GM10847 (cell line): ENCODE data around the gene ZXDC.

Experiments used
- POLR2A ChIP-seq: IDR thresholded peaks from 2 replicates; pipeline ENCODE4 v1.6.1; 2011; ENCODE audit not compliant: insufficient read length; ENCODE audit errors: extremely low read depth

Gene ZXDC

DNA sequence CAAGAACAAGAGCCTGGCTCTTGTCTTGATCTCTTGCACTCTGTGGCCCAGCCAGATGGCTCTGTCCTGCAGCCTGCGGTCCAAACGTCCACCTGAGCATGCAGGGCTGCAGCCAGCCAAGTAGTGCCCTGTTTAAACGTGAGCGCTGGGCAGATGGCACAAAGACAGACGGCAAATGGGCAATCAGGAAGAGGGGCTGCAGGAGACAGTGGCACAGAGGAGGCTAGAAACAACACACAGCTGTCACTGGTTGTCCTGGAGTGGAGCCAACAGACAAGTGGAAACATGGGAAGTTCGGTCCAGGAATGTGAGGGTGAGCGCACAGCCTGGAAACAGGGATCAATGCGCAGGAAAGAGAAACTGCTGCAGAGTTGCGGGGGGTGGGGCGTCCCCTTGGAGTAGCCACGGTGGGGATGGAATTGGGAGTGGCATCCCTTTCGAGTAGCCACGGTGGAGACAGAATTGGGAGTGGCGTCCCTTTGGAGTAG is 10.7 kb upstream of the ZXDC start:
- TF ChIP-seq POLR2A = no peak

GRCh38 chr3:126485956-126486355 is 10.3 kb upstream of the ZXDC start:
- no peak for TF ChIP-seq POLR2A

DNA sequence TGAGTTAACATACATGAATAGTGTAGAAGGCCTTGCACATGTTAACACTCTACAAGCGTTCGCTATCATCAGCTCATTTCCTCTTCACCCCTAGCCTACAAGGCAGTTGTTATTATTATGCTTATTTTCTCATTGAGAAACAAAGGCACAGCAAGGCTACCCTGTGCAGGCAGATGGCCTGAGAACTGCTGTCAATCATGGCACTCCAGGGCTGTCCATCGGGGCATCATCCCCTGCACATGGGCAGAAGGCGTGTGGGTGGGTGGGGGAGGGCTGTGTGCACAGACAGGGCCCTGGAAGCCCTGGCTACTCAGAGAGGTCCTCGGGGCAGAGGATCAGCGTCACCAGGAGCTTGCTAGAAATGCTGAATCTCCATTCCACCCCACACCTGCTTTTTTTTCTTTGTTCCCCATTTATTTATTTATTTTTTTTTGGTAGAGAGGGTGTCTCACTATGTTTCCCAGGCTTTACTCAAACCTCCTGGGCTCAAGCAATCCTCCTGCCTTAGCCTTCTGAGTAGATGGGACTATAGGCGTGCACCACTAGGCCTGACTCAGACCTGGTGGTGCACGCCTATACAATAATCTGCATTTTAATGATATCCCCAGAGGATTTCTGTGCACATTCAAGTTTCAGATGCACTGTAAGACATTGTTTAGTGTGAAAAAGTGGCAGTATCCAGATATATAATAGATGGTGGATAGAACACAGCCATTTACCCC is 9.6 kb upstream of the ZXDC start:
- no peak for TF ChIP-seq POLR2A

DNA sequence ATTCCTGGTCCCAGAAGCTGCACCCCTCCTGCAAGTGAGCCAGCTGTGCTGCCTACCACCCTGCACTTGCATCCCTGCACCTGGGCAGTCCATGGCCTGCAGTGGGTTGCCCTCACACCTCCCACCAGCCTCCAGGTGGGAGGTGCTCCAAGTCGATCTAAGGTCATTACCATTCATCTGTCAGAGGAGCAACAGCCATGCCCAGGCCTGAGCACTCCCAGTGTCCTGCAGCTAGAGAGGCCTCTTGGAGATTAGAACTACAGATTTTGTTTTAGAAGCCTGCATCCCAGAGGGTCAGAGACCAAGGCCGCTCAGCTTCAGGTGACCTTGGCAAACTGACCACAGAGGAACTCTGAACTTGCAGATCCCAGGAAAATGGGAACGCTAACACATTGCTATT is 9.0 kb upstream of the ZXDC start:
- no peak for TF ChIP-seq POLR2A

GRCh38 chr3:126484148-126484547 is 8.5 kb upstream of the ZXDC start:
- no peak for TF ChIP-seq POLR2A

- no peak for TF ChIP-seq POLR2A
These were observed 7.7 kb upstream of the ZXDC start for GRCh38 chr3:126483321-126483761.

DNA sequence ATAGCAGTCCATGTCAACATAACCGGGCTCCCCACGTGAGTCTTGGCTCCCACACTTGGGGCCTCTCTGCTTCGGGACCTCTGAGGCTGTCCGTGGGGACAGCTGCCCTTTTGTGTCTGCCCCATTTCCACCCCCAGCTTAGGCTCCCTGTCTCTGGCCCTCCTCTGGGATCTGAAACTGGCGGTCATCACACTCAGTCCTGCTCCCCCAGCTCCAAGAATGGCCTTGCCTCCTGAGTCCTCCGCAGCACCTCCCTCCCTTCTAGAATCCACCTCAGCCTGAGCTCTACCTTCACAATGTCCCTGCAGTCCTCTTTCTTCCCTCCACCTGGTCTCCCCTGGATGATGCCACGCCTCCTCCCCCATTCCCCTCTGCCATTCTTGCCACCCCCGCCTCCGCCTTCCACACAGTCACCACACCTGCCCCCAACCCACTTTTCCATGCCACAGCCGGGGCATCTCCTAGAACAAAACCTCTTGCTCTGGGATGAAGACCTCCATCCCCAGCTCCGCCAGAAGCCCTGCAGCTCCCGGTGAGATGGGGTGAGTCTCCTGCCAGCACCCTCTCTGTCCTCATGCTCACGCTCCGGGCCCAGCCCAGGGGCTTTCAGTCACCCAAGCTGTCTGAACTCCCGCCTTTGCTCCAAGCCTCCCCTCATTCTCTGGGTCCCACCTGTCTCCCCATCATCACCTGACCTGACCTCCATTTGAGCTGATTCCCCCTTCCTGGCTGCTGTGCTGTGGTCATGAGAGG is 7.0 kb upstream of the ZXDC start:
- no peak for TF ChIP-seq POLR2A

DNA sequence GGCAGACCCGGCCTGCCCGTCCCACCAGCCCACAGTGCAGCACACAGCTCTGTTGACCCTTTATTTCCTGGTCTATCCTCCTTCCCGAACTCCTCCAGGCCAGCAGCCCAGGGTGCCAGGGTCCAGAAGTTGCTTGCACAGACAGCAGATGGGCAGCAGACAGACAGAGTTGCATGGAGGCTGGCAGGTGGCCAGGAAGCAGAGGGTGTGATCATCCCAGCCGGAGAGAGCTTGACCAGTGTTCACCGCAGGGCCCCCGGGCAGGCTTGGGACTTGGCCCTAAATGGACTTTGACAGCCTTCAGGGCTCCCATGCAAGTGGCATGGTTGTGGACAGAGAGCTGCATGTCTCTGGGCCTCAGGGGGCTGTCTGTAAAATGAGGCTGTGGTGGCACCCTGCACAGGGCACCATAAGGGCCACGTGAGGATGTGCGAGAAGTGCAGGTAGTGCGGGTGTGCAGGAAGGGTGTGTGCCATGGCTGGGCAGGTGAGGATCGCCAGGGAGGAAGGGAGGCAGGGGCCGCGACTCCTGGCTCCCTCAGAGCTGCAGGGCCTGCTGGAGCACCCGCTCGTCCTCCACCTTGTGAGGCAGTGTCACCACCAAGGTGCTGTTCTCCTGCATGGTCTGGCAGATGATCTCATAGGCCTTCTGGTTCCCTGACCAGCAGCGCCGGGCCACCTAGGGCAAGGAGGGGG is 6.3 kb upstream of the ZXDC start:
- no peak for TF ChIP-seq POLR2A

GRCh38 chr3:126480861-126481260 is 5.2 kb upstream of the ZXDC start:
- no peak for TF ChIP-seq POLR2A

- no peak for TF ChIP-seq POLR2A
These were observed 4.5 kb upstream of the ZXDC start for GRCh38 chr3:126480206-126480605.

GRCh38 chr3:126479642-126480041 is 4.0 kb upstream of the ZXDC start:
- TF ChIP-seq POLR2A = no peak

DNA sequence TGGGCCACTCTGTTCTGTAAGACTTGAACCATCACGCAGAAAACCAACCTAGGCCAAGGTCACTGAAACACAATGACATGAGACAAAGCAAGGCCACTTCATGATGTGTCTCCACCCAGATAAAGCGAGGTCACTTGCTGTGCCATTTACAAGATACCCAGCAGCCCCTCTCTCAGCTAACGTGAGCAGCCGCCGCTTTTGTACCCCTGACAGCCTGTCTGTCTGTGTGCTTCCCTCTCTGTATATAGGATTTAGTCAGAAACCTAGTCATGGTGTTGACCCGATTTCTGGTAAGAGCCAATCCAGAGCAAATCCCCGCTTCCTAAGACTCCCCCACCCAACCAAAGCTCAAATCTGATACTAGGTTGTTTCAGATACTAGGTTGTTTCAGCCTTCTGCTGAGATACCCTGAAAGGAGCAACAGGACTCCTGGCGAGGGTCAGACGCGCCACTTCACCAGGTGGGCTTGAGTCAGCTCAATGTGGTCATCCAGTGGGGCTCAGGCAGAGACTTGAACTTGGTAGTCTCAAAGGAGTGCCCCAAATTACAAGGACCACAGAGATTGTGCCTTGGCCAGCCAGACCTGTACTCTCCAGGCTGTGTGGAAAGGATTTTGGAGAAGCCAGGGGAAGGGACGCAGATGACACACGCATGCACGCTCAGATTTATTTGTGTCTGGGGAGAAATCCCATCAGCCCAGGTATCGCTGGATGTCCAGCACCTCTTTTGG is 3.1 kb upstream of the ZXDC start:
- no peak for TF ChIP-seq POLR2A

GRCh38 chr3:126477061-126477380 is 1.3 kb upstream of the ZXDC start:
- no peak for TF ChIP-seq POLR2A

GRCh38 chr3:126476166-126477060 is 722 bp upstream of the ZXDC start:
- no peak for TF ChIP-seq POLR2A
